GM15510 (cell line): ENCODE results near the gene SHISA7.

ENCODE experiments used
- POLR2A ChIP-seq: IDR thresholded peaks from 3 replicates; pipeline ENCODE4 v1.6.1; 2011; ENCODE audit warnings: borderline replicate concordance; ENCODE audit not compliant: insufficient read length; ENCODE audit errors: extremely low read depth

SHISA7 gene

DNA sequence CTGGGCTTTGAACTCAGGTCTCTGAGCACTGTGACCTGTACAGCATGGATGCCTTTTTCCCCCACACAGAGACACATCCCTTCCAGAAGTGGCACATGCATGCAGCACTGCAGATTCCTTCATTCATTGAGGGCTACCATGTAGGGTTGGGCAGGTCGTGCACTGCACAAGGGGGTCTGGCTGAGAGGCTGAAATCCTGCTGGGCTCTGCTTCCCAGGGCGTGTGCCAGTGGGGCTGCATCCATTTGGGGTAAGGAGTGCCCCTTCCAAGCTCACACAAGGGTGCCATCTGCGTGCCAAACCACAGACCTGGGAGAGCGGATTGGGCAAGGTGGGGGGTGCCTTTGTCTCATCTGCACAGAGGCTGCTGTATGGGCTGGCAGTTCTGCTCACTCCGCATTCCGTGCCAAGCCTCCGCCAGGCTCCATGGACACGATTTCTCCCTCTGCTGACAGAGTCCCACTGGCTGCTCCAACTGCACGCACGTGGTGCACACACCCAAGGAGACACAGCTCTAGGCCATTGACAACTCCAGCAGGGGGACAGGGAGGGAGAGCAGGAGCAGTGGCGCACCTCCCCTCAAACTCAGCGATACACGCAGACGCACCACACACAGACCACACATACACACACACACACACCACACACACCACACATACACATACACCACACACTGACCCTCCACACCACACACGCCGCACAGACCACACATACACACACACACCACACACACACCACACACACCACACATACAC is 4.5 kb upstream of the SHISA7 start:
- TF ChIP-seq POLR2A: no peak

GRCh38 chr19:55446060-55446459 is 3.0 kb upstream of the SHISA7 start:
- no peak for TF ChIP-seq POLR2A

DNA sequence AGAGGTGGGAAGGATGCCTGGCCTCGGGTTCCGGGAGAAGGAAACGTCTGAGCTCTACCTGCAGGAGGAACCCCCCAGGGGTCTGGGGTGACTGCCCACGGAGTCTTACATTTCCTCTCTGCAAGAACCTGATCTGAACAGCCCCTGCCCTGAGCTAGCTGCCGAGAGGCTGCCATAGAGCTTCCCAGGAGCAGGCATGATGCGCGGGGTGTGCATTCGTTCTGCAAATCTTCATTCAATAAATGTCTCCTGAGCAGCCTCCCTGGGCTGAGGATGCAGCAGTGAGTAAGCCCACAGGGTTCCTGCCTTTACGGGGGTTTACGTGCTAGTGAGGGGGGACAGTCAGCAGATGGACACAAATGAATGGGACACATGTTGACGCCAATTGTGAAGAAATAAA is 1.5 kb upstream of the SHISA7 start:
- no peak for TF ChIP-seq POLR2A

GRCh38 chr19:55443824-55444480 is 852 bp upstream of the SHISA7 start:
- TF ChIP-seq POLR2A: no peak

GRCh38 chr19:55442372-55442961 is 633 bp downstream of the SHISA7 start:
- TF ChIP-seq POLR2A: no peak

DNA sequence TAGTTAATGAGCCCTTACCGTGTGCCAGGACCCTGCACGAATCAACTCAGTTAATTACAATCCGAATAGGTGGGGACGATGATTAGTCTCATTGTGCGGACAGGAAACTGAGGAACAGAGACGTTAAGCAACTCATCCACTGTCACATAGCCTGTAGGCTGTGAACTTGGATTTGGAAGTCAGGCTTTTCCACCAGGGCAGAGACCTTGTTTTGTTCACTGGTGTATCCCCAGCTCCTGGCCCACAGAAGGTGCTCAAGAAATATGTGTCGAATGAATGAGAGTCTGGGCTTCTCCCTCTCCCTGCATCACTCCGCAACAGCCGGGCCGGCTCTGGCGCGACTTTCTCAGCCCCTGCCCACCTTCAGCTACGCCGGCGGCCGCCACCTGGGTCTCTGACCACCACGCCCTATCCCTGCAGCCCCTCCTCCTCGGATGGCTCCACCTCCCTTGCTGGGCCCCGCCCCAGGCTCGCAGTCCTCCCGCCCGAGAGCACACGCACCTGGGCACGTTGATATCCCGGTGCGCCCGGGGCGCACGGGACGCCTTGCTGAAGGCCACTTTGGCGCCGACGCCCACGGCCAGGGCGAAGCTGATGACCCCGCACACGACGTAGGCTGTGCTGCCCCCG is 1.3 kb downstream of the SHISA7 start:
- no peak for TF ChIP-seq POLR2A

GRCh38 chr19:55441319-55441691 is 1.8 kb downstream of the SHISA7 start:
- no peak for TF ChIP-seq POLR2A

- no peak for TF ChIP-seq POLR2A
Measured at GRCh38 chr19:55440411-55441105, 2.5 kb downstream of the SHISA7 start.

DNA sequence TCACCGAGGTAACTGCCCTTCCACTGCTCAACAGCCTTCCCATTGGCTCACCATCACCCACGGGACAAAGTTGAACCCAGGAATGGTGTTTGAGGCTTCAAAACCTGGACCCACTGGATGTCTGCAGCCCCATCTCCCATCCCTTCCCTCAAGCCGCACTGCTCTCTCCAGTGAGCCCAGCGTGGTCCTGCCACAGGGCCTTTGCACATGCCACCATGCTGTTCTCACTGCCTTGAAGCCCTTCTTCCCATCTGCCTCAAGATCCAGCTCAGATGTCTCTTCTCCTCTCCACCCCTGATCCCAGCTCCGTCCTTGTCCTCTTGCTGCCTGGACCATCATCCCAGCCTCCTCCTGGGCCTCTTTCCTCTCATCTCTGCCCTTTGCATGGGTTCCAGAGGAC is 4.0 kb downstream of the SHISA7 start:
- TF ChIP-seq POLR2A: no peak

DNA sequence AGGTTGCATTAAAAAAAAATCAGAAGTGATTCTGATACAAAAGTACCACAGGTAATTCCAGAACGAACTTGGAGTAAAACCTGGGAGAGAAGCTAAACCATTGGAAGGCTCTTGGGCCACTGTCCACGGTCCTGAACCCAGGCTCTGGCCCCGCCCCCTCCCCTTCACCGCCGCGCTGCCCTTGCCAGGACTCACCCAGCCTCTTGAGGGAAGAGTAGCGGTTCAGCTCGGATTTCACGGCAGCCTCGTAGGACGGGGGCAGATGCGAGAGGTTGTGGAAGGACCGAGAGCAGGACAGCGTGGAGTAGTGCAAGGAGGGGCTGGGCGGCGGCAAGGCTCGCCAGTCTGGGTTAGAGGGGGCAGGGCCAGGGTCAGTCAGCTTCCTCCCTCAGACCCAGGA is 5.7 kb downstream of the SHISA7 start:
- TF ChIP-seq POLR2A: no peak

DNA sequence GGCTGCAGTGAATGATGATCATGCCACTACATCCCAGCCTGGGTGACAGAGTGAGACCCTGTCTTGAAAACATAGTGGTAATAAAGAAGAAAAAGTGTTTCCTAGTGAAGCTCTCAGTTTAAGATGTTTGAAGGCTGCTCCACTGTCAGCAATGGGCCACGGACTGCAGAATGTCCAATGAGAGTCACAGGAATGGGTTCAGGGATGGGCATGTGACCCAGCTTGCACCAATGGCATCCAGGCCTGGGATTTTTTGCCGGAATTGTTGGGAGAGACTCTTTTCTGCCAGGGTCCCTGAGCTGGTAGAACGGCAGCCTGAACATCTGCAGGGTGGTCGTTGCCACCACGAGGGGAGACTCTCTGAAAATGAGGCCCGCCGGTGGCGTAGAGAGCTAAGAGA is 6.3 kb downstream of the SHISA7 start:
- no peak for TF ChIP-seq POLR2A

GRCh38 chr19:55435020-55435419 is 8.1 kb downstream of the SHISA7 start:
- no peak for TF ChIP-seq POLR2A

GRCh38 chr19:55434356-55434919 is 8.7 kb downstream of the SHISA7 start:
- TF ChIP-seq POLR2A: no peak

DNA sequence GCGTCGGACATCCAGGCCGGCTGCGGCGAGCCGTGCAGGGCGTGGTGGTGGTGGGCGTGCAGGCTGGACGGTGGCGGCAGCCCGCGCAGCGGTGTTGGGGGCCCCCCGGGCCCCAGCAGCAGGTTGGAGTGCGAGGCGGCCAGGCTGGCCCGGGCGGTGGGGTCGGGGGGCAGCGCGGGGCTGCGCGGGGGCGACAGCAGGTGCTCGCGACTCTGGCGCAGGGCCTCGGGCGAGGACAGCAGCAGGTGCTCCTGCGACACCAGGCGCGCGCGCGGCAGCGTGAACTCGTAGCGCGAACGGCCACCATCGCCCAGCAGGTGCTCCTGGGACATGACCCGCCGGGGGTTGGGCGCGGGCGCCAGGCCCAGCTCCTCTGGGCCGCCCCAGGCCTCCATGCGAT is 9.8 kb downstream of the SHISA7 start:
- no peak for TF ChIP-seq POLR2A

GRCh38 chr19:55432241-55432959 is 10.7 kb downstream of the SHISA7 start:
- no peak for TF ChIP-seq POLR2A

DNA sequence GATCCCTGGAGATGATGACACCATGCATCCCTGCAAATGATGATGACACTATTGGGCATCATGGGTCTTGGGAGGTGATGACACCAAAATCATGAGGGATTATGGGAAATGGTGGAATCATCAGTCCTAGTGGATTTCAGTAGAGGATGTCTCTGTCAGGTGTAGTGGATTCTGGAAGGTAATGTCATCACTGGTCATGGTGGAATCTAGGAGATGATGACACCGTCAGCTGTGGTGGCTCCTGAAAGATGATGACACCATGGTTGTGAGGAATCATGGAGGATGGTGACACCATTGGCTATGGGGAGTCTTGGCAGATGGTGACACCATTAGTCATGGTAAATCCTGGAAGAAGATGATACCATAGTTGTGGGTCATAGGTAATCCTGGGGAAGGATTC is 11.9 kb downstream of the SHISA7 start:
- no peak for TF ChIP-seq POLR2A
